Measurements from ENCODE around the gene TFB2M.

GRCh38 chr1:246530482-246530881 is 35.6 kb downstream of the TFB2M start:
- no peak for TF ChIP-seq CTCF (conservative IDR thresholded peaks at IDR 0.05; ENCODE audit: low read length)
- TF ChIP-seq EZH2phosphoT487 (IDR thresholded peaks at IDR 0.05; ENCODE audit: borderline replicate concordance), result no peak
